ENCODE results near the gene SHANK2.

SHANK2 gene

GRCh38 chr11:71252269-71252769 lies at the start of gene SHANK2:
Gene SHANK2 (minus strand): TSS chr11:71252577. CDS start chr11:71147326, 105,251 bp downstream.
- no peak for DNase-seq (ENCODE audit: low read depth in 2 of 2)

GRCh38 chr11:71301858-71302533 lies 49.6 kb upstream of the SHANK2 start:
- no peak for DNase-seq (ENCODE audit: low read depth in 2 of 2)

- DNase-seq (ENCODE audit: low read depth in 2 of 2), result no peak
Measured at GRCh38 chr11:71301046-71301857, 48.9 kb upstream of the SHANK2 start.

- no peak for DNase-seq (ENCODE audit: low read depth in 2 of 2)
Measured at GRCh38 chr11:71300187-71300586, 47.8 kb upstream of the SHANK2 start.

- no peak for DNase-seq (ENCODE audit: low read depth in 2 of 2)
Measured at GRCh38 chr11:71298761-71299181, 46.4 kb upstream of the SHANK2 start.

GRCh38 chr11:71298016-71298550 lies 45.7 kb upstream of the SHANK2 start:
- DNase-seq (ENCODE audit: low read depth in 2 of 2), result no peak

- no peak for DNase-seq (ENCODE audit: low read depth in 2 of 2)
Measured at GRCh38 chr11:71294846-71295600, 42.6 kb upstream of the SHANK2 start.

- no peak for DNase-seq (ENCODE audit: low read depth in 2 of 2)
Measured at GRCh38 chr11:71293961-71294782, 41.8 kb upstream of the SHANK2 start.

- DNase-seq (ENCODE audit: low read depth in 2 of 2), result no peak
Measured at GRCh38 chr11:71286701-71287643, 34.6 kb upstream of the SHANK2 start.

GRCh38 chr11:71285111-71285510 lies 32.7 kb upstream of the SHANK2 start:
- no peak for DNase-seq (ENCODE audit: low read depth in 2 of 2)

- no peak for DNase-seq (ENCODE audit: low read depth in 2 of 2)
Measured at GRCh38 chr11:71284525-71285092, 32.2 kb upstream of the SHANK2 start.

GRCh38 chr11:71283971-71284441 lies 31.6 kb upstream of the SHANK2 start:
- no peak for DNase-seq (ENCODE audit: low read depth in 2 of 2)

- no peak for DNase-seq (ENCODE audit: low read depth in 2 of 2)
Measured at GRCh38 chr11:71282581-71283351, 30.4 kb upstream of the SHANK2 start.

GRCh38 chr11:71281831-71282230 lies 29.5 kb upstream of the SHANK2 start:
- no peak for DNase-seq (ENCODE audit: low read depth in 2 of 2)

GRCh38 chr11:71281204-71281603 lies 28.8 kb upstream of the SHANK2 start:
- no peak for DNase-seq (ENCODE audit: low read depth in 2 of 2)

- no peak for DNase-seq (ENCODE audit: low read depth in 2 of 2)
Measured at GRCh38 chr11:71279916-71280645, 27.7 kb upstream of the SHANK2 start.

GRCh38 chr11:71272161-71272560 lies 19.8 kb upstream of the SHANK2 start:
- no peak for DNase-seq (ENCODE audit: low read depth in 2 of 2)
